ENCODE results near the gene PODNL1. TPM values are rescaled to one million over a fixed set of nuclear protein-coding genes. Genes with fewer than 3 reads are reported as not detected.

The PODNL1 gene
- total RNA-seq, 6 donors from 2014 or later: 1.5 to 4.3 (median 2.5) TPM

GRCh38 chr19:13959962-13960862, 22.0 kb upstream of the PODNL1 start:
- H3K27ac ChIP-seq: no peak overlapping the region
- no peaks in the 10 kb centered on the region for H3K27me3 ChIP-seq
- no peak overlapping the region for H3K4me3 ChIP-seq
- DNase-seq: peak in 1 of 2 donors; percentile 80
- no peak for ATAC-seq (ENCODE audit: low FRiP score in 2 of 2)
- 88 to 99% methylated on average over 11 to 27 of the region's 27 CpGs for WGBS, 2 donors
- H3K36me3 ChIP-seq: peaks cover 41 to 100% (median 84%) of the 10 kb centered on the region in 4 donors
- no peaks in the 10 kb centered on the region for H3K4me1 ChIP-seq
- TF ChIP-seq CTCF (IDR thresholded peaks at IDR 0.05): peak in 1 of 6 experiments; percentile 29
- TF ChIP-seq POLR2A (IDR thresholded peaks at IDR 0.05): no peak
- TF ChIP-seq POLR2AphosphoS5 (IDR thresholded peaks at IDR 0.05): no peak
- no peak for TF ChIP-seq EP300 (IDR thresholded peaks at IDR 0.05)
- H3K9me3 ChIP-seq: no peaks in the 10 kb centered on the region

GRCh38 chr19:13959141-13959961, 21.1 kb upstream of the PODNL1 start:
- H3K36me3 ChIP-seq: peaks cover 40 to 99% (median 84%) of the 10 kb centered on the region in 4 donors
- no peaks in the 10 kb centered on the region for H3K9me3 ChIP-seq
- ATAC-seq (ENCODE audit: low FRiP score in 2 of 2) (no peak), DNase-seq (peak in 1 of 2 donors; percentile 72)
- H3K4me1 ChIP-seq: no peaks in the 10 kb centered on the region
- TF ChIP-seq POLR2A (IDR thresholded peaks at IDR 0.05) (no peak), CTCF (IDR thresholded peaks at IDR 0.05) (no peak), POLR2AphosphoS5 (IDR thresholded peaks at IDR 0.05) (no peak), EP300 (IDR thresholded peaks at IDR 0.05) (no peak)
- no peak overlapping the region for H3K4me3 ChIP-seq
- H3K27ac ChIP-seq: no peak overlapping the region
- H3K27me3 ChIP-seq: no peaks in the 10 kb centered on the region
- 89 to 91% methylated on average over 18 to 37 of the region's 41 CpGs for WGBS, 2 donors

DNA sequence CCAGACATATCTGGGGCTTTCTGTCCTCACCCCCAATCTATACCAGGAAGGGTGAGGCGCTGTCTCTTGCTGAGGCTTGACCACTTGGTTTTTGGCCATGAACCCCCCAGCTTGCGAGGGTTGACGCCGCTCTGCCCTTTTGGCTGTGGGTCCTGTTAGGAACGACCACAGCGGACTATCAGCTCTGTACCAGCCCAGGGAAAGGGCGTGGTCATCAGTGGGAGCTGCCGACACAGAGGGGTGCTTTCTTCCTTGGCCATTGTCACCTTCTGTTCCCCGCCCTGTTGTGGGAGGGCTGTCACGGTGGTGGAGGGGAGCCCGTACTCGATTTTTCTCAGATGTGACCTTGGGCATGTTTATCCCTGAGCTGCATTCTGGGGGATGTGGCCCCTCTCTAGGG, 19.8 kb upstream of the PODNL1 start:
- ATAC-seq (ENCODE audit: low FRiP score in 2 of 2) (no peak), DNase-seq (no peak)
- Histone ChIP-seq H3K4me1 (peaks cover 8 to 11% (median 10%) of the 10 kb centered on the region in 4 donors), H3K4me3 (no peak overlapping the region), H3K9me3 (no peaks in the 10 kb centered on the region), H3K36me3 (peaks cover 40 to 88% (median 75%) of the 10 kb centered on the region in 4 donors), H3K27ac (no peak overlapping the region), H3K27me3 (no peaks in the 10 kb centered on the region)
- 80 to 86% methylated on average over 10 to 11 of the region's 12 CpGs for WGBS, 2 donors
- no peak for TF ChIP-seq CTCF (IDR thresholded peaks at IDR 0.05)

- H3K4me3 ChIP-seq: no peak overlapping the region
- peaks cover 11 to 14% (median 13%) of the 10 kb centered on the region in 4 donors for H3K4me1 ChIP-seq
- no peak overlapping the region for H3K27ac ChIP-seq
- DNase-seq (no peak), ATAC-seq (ENCODE audit: low FRiP score in 2 of 2) (no peak)
- H3K36me3 ChIP-seq: peaks cover 40 to 78% (median 66%) of the 10 kb centered on the region in 4 donors
- no peaks in the 10 kb centered on the region for H3K9me3 ChIP-seq
- TF ChIP-seq EP300 (IDR thresholded peaks at IDR 0.05) (no peak), CTCF (IDR thresholded peaks at IDR 0.05) (no peak), POLR2AphosphoS5 (IDR thresholded peaks at IDR 0.05) (no peak), POLR2A (IDR thresholded peaks at IDR 0.05) (no peak)
- no peaks in the 10 kb centered on the region for H3K27me3 ChIP-seq
- WGBS, 2 donors: 89 to 92% methylated on average over 6 to 7 of the region's 8 CpGs
Measured at GRCh38 chr19:13957051-13957450, 18.8 kb upstream of the PODNL1 start.

All from upper lobe of left lung (tissue), 6 donors.